ENCODE data around the gene CORO2B.

DNA sequence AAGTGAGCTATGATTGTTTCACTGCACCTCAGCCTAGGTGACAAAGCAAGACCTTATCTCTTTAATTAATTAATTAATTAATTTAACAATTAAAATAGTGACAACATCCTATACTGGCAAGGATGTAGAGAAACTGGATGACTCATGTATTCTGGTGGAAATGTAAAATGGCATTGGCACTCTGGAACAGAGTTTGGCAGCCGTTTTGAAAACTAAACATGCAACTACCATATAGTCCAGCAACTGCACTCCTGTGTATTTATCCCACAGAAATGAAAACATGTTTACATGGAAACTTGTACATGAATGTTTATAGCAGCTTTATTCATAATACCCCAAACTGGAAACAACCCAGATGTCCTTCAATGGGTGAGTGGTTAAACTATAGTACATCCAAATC lies 185.3 kb downstream of the CORO2B start:
- TF ChIP-seq CTCF (IDR thresholded peaks at IDR 0.05): no peak
- TF ChIP-seq POLR2A (IDR thresholded peaks at IDR 0.05): no peak

All from Peyer's patch (tissue), 4 donors.